SK-N-SH (cell line): ENCODE results near the gene CHGA. TPM values are rescaled to one million over a fixed set of nuclear protein-coding genes. Genes with fewer than 3 reads are reported as not detected.

Source experiments
- CTCF ChIA-PET: fragments of 300-600, 350-600 bp; formaldehyde crosslinking; extraction: SDS; loops from one replicate; lab custom pipeline; 2021; lab: Yijun Ruan, JAX
- POLR2A ChIA-PET: fragments of 350-600 bp; sonication (Branson Sonifier 250); formaldehyde crosslinking; extraction: SDS; loops from one replicate; lab custom pipeline; 2020; ENCODE audit warnings: antibody characterized with exemption, inconsistent platforms; lab: Yijun Ruan, JAX
- DNase-seq: peaks from one replicate; pipeline ENCODE4 v3.0.0; 2012
- H2AFZ ChIP-seq: fragments of 200-600 bp; sonication (generic); 2 replicates; pipeline ENCODE4 v1.8.1; 2016; ENCODE audit warnings: antibody characterized with exemption, mild to moderate bottlenecking, low read depth
- H3F3A ChIP-seq: fragments of 200-600 bp; sonication (generic); replicated peaks from 2 replicates; pipeline ENCODE3; 2016; ENCODE audit warnings: antibody characterized with exemption, mild to moderate bottlenecking; ENCODE audit not compliant: insufficient read depth
- H3K27ac ChIP-seq, 2 experiments: fragments of 200-500 bp in 1 of 2; fragments of 200-600 bp in 1 of 2; sonication (Bioruptor generic) in 1 of 2; sonication (generic), shearing (Covaris generic) in 1 of 2; 2 replicates each; pipeline versions ENCODE4 v1.5.1 to v1.6.1; 2014 to 2016; ENCODE audit warnings: low read depth in 2 of 2, inconsistent platforms in 1 of 2, low read length in 1 of 2, mild to moderate bottlenecking in 1 of 2, mixed read lengths in 1 of 2
- H3K27me3 ChIP-seq: fragments of 200-600 bp; sonication (generic), shearing (Covaris generic); 2 replicates; pipeline ENCODE4 v1.6.1; 2016; ENCODE audit warnings: mixed run types; ENCODE audit not compliant: insufficient read depth
- H3K36me3 ChIP-seq, 2 experiments: fragments of 200-500 bp in 1 of 2; fragments of 200-600 bp in 1 of 2; sonication (Bioruptor generic) in 1 of 2; sonication (generic) in 1 of 2; replicated peaks in 1 of 2; 2 replicates each; pipeline versions ENCODE3 to v1.5.1; 2014 to 2016; ENCODE audit warnings: low read length in 1 of 2, mild to moderate bottlenecking in 1 of 2; ENCODE audit not compliant: insufficient read depth in 2 of 2, control insufficient read depth in 1 of 2
- H3K4me1 ChIP-seq, 2 experiments: fragments of 200-500 bp in 1 of 2; fragments of 200-600 bp in 1 of 2; sonication (Bioruptor generic) in 1 of 2; sonication (generic), shearing (Covaris generic) in 1 of 2; 2 replicates each; pipeline versions ENCODE4 v1.5.1 to v1.6.1; 2014 to 2016; ENCODE audit warnings: low read depth in 1 of 2, low read length in 1 of 2, mixed run types in 1 of 2; ENCODE audit not compliant: insufficient read depth in 2 of 2, control insufficient read depth in 1 of 2
- H3K4me2 ChIP-seq: fragments of 200-600 bp; sonication (generic), shearing (Covaris generic); 2 replicates; pipeline ENCODE4 v1.6.1; 2017; ENCODE audit warnings: mixed run types
- H3K4me3 ChIP-seq, 2 experiments: fragments of 200-500 bp in 1 of 2; fragments of 200-600 bp in 1 of 2; sonication (Bioruptor generic) in 1 of 2; sonication (generic), shearing (Covaris generic) in 1 of 2; 2 replicates each; pipeline versions ENCODE4 v1.5.1 to v1.8.1; 2014 to 2016; ENCODE audit warnings: low read depth in 2 of 2, inconsistent platforms in 1 of 2, low read length in 1 of 2, mild to moderate bottlenecking in 1 of 2, mixed read lengths in 1 of 2, moderate library complexity in 1 of 2
- H3K79me2 ChIP-seq: fragments of 200-600 bp; sonication (generic); 2 replicates; pipeline ENCODE4 v1.8.1; 2017; ENCODE audit warnings: mild to moderate bottlenecking; ENCODE audit not compliant: insufficient read depth
- H3K9ac ChIP-seq: fragments of 200-600 bp; sonication (generic); 2 replicates; pipeline ENCODE4 v1.6.1; 2017; ENCODE audit warnings: mixed run types
- H3K9me2 ChIP-seq: fragments of 200-600 bp; sonication (generic); 2 replicates; pipeline ENCODE4 v1.6.1; 2017; ENCODE audit warnings: mixed run types
- H3K9me3 ChIP-seq: fragments of 200-600 bp; sonication (generic); 2 replicates; pipeline ENCODE4 v1.6.1; 2017; ENCODE audit warnings: mixed run types, mild to moderate bottlenecking, moderate library complexity
- H4K20me1 ChIP-seq: fragments of 200-600 bp; sonication (generic); 2 replicates; pipeline ENCODE4 v1.6.1; 2017; ENCODE audit warnings: mild to moderate bottlenecking, mixed run types; ENCODE audit not compliant: insufficient read depth
- CTCF ChIP-seq: fragments of 200-600 bp; sonication (generic); IDR thresholded peaks from 2 replicates; pipeline ENCODE4 v1.6.1; 2017; ENCODE audit warnings: antibody characterized with exemption, mild to moderate bottlenecking, moderate library complexity
- EZH2phosphoT487 ChIP-seq: fragments of 200-600 bp; sonication (generic); IDR thresholded peaks from 2 replicates; pipeline ENCODE4 v1.6.1; 2017; ENCODE audit warnings: low read depth, mixed run types, mild to moderate bottlenecking, antibody characterized with exemption, moderate library complexity, borderline replicate concordance
- FOSL2 ChIP-seq: IDR thresholded peaks from 2 replicates; pipeline ENCODE4 v1.4.0; 2012; ENCODE audit warnings: low read depth, mild to moderate bottlenecking, moderate library complexity, borderline replicate concordance
- GABPA ChIP-seq: IDR thresholded peaks from 2 replicates; pipeline ENCODE4 v1.4.0; 2012; ENCODE audit warnings: low read depth, mild to moderate bottlenecking
- JUND ChIP-seq: IDR thresholded peaks from 2 replicates; pipeline ENCODE4 v1.4.0; 2012
- MEF2A ChIP-seq: IDR thresholded peaks from 2 replicates; pipeline ENCODE4 v1.4.0; 2012; ENCODE audit warnings: low read depth, borderline replicate concordance
- RXRA ChIP-seq: IDR thresholded peaks from 2 replicates; pipeline ENCODE4 v1.4.0; 2012; ENCODE audit warnings: low read depth, mild to moderate bottlenecking, borderline replicate concordance
- TAF1 ChIP-seq: IDR thresholded peaks from 2 replicates; pipeline ENCODE4 v1.6.1; 2012; ENCODE audit warnings: low read depth, mild to moderate bottlenecking, low read length, moderate library complexity, borderline replicate concordance
- TEAD4 ChIP-seq: IDR thresholded peaks from 2 replicates; pipeline ENCODE4 v1.4.0; 2012; ENCODE audit warnings: mild to moderate bottlenecking, borderline replicate concordance; ENCODE audit not compliant: insufficient read depth
- WGBS: methylation state at CpG from one replicate; pipeline ENCODE4 v1.1.6; 2017; ENCODE audit warnings: low lambda C conversion rate; 5-methylcytosine and 5-hydroxymethylcytosine counted together
- polyA plus RNA-seq, 3 experiments: library from polyadenylated mRNA; depleted of rRNA; stranded (reverse); fragments of >200 nt; gene quantifications; 2 replicates each; pipeline ENCODE4 v1.2.3, GENCODE V29; 2012
- TF ChIP-seq, protein P1 (sequence below): IDR thresholded peaks from 2 replicates; pipeline ENCODE4 v1.6.1; 2012; ENCODE audit warnings: mild to moderate bottlenecking, low read depth, low read length, moderate library complexity

The CHGA gene
- polyA plus RNA-seq, 1 of the 3 experiments (the other 2 are of a cell fraction) = 5.6 TPM

DNA sequence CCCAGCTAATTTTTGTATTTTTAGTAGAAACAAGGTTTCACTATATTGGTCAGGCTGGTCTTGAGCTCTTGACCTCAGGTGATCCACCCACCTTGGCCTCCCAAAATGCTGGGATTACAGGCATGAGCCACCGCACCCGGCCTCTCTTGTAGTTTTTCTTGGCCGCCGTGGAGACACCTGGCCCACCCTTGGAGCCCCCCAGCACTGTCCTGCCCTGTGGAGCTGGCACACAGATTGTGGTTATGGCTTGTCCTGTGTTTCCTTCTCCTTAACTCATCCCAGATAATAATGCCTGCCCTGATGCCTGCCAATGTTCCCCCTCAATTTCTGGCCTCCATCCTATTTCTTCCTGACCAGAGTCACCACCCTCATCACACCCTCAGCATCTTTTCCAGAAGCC, 57.9 kb downstream of the CHGA start:
- Histone ChIP-seq H3F3A (no peaks in the 10 kb centered on the region), H3K79me2 (no peaks in the 10 kb centered on the region), H3K4me1 (peaks cover 0 to 9% of the 10 kb centered on the region in 2 experiments; a peak in 1 of 4 replicates), H3K36me3 (no peaks in the 10 kb centered on the region), H3K27me3 (no peaks in the 10 kb centered on the region), H3K4me2 (no peak overlapping the region), H3K9me2 (no peaks in the 10 kb centered on the region), H2AFZ (no peak overlapping the region), H3K9ac (no peak overlapping the region), H4K20me1 (no peaks in the 10 kb centered on the region), H3K27ac (no peak overlapping the region), H3K4me3 (no peak overlapping the region), H3K9me3 (no peaks in the 10 kb centered on the region)
- DNase-seq = no peak
- ChIA-PET CTCF (no interaction called here), POLR2A (no interaction called here)
- 96% methylated on average over 4 of the region's 4 CpGs for whole genome bisulfite sequencing
- no peak for TF ChIP-seq RXRA
- no peak for TF ChIP-seq MEF2A
- no peak for TF ChIP-seq EZH2phosphoT487
- TF ChIP-seq TEAD4 = no peak
- TF ChIP-seq, protein P1, sequence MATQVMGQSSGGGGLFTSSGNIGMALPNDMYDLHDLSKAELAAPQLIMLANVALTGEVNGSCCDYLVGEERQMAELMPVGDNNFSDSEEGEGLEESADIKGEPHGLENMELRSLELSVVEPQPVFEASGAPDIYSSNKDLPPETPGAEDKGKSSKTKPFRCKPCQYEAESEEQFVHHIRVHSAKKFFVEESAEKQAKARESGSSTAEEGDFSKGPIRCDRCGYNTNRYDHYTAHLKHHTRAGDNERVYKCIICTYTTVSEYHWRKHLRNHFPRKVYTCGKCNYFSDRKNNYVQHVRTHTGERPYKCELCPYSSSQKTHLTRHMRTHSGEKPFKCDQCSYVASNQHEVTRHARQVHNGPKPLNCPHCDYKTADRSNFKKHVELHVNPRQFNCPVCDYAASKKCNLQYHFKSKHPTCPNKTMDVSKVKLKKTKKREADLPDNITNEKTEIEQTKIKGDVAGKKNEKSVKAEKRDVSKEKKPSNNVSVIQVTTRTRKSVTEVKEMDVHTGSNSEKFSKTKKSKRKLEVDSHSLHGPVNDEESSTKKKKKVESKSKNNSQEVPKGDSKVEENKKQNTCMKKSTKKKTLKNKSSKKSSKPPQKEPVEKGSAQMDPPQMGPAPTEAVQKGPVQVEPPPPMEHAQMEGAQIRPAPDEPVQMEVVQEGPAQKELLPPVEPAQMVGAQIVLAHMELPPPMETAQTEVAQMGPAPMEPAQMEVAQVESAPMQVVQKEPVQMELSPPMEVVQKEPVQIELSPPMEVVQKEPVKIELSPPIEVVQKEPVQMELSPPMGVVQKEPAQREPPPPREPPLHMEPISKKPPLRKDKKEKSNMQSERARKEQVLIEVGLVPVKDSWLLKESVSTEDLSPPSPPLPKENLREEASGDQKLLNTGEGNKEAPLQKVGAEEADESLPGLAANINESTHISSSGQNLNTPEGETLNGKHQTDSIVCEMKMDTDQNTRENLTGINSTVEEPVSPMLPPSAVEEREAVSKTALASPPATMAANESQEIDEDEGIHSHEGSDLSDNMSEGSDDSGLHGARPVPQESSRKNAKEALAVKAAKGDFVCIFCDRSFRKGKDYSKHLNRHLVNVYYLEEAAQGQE = no peak
- TF ChIP-seq GABPA = no peak
- no peak for TF ChIP-seq FOSL2
- TF ChIP-seq JUND = no peak

DNA sequence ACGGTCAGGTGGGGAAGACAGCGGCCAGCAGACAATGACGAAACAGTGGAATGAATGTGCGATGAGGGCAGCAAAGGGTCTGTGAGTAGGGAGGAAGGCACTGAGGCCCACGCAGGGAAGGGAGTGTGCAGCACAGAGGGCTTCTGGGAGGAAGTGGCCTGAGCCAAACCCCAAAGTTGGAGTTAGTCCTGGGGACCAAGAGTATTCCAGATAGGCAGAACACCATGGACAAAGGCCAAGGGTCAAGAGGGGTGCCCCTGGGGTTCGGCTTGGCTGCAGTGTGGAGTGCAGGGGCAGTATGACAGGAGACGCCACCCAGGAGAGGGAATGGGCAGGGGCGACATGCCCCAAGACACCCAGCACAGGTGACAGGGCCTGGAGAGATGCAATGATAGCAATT, 58.8 kb downstream of the CHGA start:
- TF ChIP-seq CTCF = no peak
- no peak for TF ChIP-seq TAF1
- H3K79me2 ChIP-seq = no peaks in the 10 kb centered on the region
- WGBS = 93% methylated on average over 8 of the region's 8 CpGs
- no peaks in the 10 kb centered on the region for H4K20me1 ChIP-seq
- H3K36me3 ChIP-seq = no peaks in the 10 kb centered on the region
- H2AFZ ChIP-seq = no peak overlapping the region
- no peaks in the 10 kb centered on the region for H3K9me3 ChIP-seq
- no peak for DNase-seq
- H3F3A ChIP-seq = no peaks in the 10 kb centered on the region
- H3K4me1 ChIP-seq = peaks cover 0 to 18% of the 10 kb centered on the region in 2 experiments; a peak in 1 of 4 replicates
- no peaks in the 10 kb centered on the region for H3K27me3 ChIP-seq
- ChIA-PET CTCF (no interaction called here), POLR2A (no interaction called here)
- no peak overlapping the region for H3K4me2 ChIP-seq
- no peak overlapping the region for H3K4me3 ChIP-seq
- H3K9me2 ChIP-seq = no peaks in the 10 kb centered on the region
- no peak overlapping the region for H3K27ac ChIP-seq
- H3K9ac ChIP-seq = no peak overlapping the region
